HG02970 (cell line): Measurements from ENCODE around the gene SIGLEC7.
"Not testable (repeated sequence)": the region's sequence is repeated elsewhere in the genome, so short reads cannot be mapped to it uniquely, and the experiment has no call there.

Source experiments
- ATAC-seq: cut with Tn5 transposase; IDR thresholded peaks from one replicate; pipeline ENCODE4 v1.9.1; 2021; ENCODE audit warnings: mild to moderate bottlenecking, moderate library complexity, moderate number of reproducible peaks; ENCODE audit not compliant: unreplicated experiment, low FRiP score

Gene SIGLEC7

GRCh38 chr19:51137792-51138425, 4.2 kb upstream of the SIGLEC7 start:
- no peak for ATAC-seq

GRCh38 chr19:51138549-51138979, 3.5 kb upstream of the SIGLEC7 start:
- no peak for ATAC-seq

- no peak for ATAC-seq
Observed at GRCh38 chr19:51139299-51140014, 2.6 kb upstream of the SIGLEC7 start.

GRCh38 chr19:51140441-51140840, 1.7 kb upstream of the SIGLEC7 start:
- no peak for ATAC-seq

- no peak for ATAC-seq
Observed at GRCh38 chr19:51141181-51141580, 920 bp upstream of the SIGLEC7 start.

- ATAC-seq = not testable (repeated sequence)
Observed at GRCh38 chr19:51142809-51143475, 841 bp downstream of the SIGLEC7 start.

- ATAC-seq = no peak
Observed at GRCh38 chr19:51143486-51143885, 1.4 kb downstream of the SIGLEC7 start.

GRCh38 chr19:51144482-51145045, 2.5 kb downstream of the SIGLEC7 start:
- no peak for ATAC-seq

GRCh38 chr19:51145916-51146493, 3.9 kb downstream of the SIGLEC7 start:
- no peak for ATAC-seq

GRCh38 chr19:51146751-51147150, 4.7 kb downstream of the SIGLEC7 start:
- no peak for ATAC-seq

GRCh38 chr19:51147663-51148062, 5.6 kb downstream of the SIGLEC7 start:
- ATAC-seq = no peak

GRCh38 chr19:51148580-51148979, 6.5 kb downstream of the SIGLEC7 start:
- no peak for ATAC-seq

- no peak for ATAC-seq
Observed at GRCh38 chr19:51150627-51151026, 8.5 kb downstream of the SIGLEC7 start.

- ATAC-seq = no peak
Observed at GRCh38 chr19:51156710-51157109, 14.6 kb downstream of the SIGLEC7 start.

GRCh38 chr19:51157265-51157664, 15.2 kb downstream of the SIGLEC7 start:
- ATAC-seq = no peak

- ATAC-seq = no peak
Observed at GRCh38 chr19:51158474-51159129, 16.5 kb downstream of the SIGLEC7 start.

- no peak for ATAC-seq
Observed at GRCh38 chr19:51159656-51160055, 17.6 kb downstream of the SIGLEC7 start.

- no peak for ATAC-seq
Observed at GRCh38 chr19:51161266-51161665, 19.2 kb downstream of the SIGLEC7 start.

GRCh38 chr19:51161867-51162496, 19.9 kb downstream of the SIGLEC7 start:
- no peak for ATAC-seq

- no peak for ATAC-seq
Observed at GRCh38 chr19:51163257-51163656, 21.2 kb downstream of the SIGLEC7 start.
